ENCODE results near the gene TMEM245. TPM values are rescaled to one million over a fixed set of nuclear protein-coding genes. Genes with fewer than 3 reads are reported as not detected.

TMEM245 gene
- total RNA-seq, 2 experiments from 2014 or later, result 22.0 to 36.1 TPM

- Histone ChIP-seq H2AFZ (ENCODE audit: low read length) (no peak overlapping the region), H3K9me2 (ENCODE audit: insufficient read depth, low read length) (no peaks in the 10 kb centered on the region), H3K36me3 (ENCODE audit: insufficient read depth, low read length) (no peaks in the 10 kb centered on the region), H3K79me2 (ENCODE audit: insufficient read depth, low read depth, low read length) (no peaks in the 10 kb centered on the region), H3K4me3 (ENCODE audit: low read depth, low read length, poor library complexity, severe bottlenecking) (no peak overlapping the region), H3K4me2 (ENCODE audit: low read length) (no peak overlapping the region), H3K9me3 (ENCODE audit: low read length) (no peaks in the 10 kb centered on the region), H3K27ac (ENCODE audit: low read depth, low read length, poor library complexity, severe bottlenecking) (no peak overlapping the region), H3K4me1 (ENCODE audit: insufficient read depth, low read length, poor library complexity, severe bottlenecking) (no peaks in the 10 kb centered on the region), H4K20me1 (ENCODE audit: insufficient read depth, low read length) (no peaks in the 10 kb centered on the region)
- DNase-seq (ENCODE audit: low spot score), result no peak
- CTCF ChIA-PET (ENCODE audit: unreplicated experiment), result no interaction called here
- BruUV-seq (replicated peaks), result no TSS peak
- intact Hi-C loops (cut with micrococcal nuclease; ENCODE audit: unreplicated experiment), result no loop called here
- POLR2A ChIA-PET, result no interaction called here
- no peak for TF ChIP-seq EZH2phosphoT487 (IDR thresholded peaks at IDR 0.05; ENCODE audit: borderline replicate concordance, low read depth, low read length)
- no peak for TF ChIP-seq CTCF (conservative IDR thresholded peaks at IDR 0.05; ENCODE audit: low read length)
Measured at GRCh38 chr9:109141375-109141774, 21.6 kb upstream of the TMEM245 start.

GRCh38 chr9:109139851-109140250, 20.1 kb upstream of the TMEM245 start:
- no peaks in the 10 kb centered on the region for H3K79me2 ChIP-seq (ENCODE audit: insufficient read depth, low read depth, low read length)
- H3K4me2 ChIP-seq (ENCODE audit: low read length), result no peak overlapping the region
- POLR2A ChIA-PET, result no interaction called here
- no peak overlapping the region for H3K4me3 ChIP-seq (ENCODE audit: low read depth, low read length, poor library complexity, severe bottlenecking)
- H3K27ac ChIP-seq (ENCODE audit: low read depth, low read length, poor library complexity, severe bottlenecking), result no peak overlapping the region
- no peaks in the 10 kb centered on the region for H3K9me3 ChIP-seq (ENCODE audit: low read length)
- H3K4me1 ChIP-seq (ENCODE audit: insufficient read depth, low read length, poor library complexity, severe bottlenecking), result no peaks in the 10 kb centered on the region
- intact Hi-C loops (cut with micrococcal nuclease; ENCODE audit: unreplicated experiment), result no loop called here
- BruUV-seq (replicated peaks), result no TSS peak
- H3K36me3 ChIP-seq (ENCODE audit: insufficient read depth, low read length), result no peaks in the 10 kb centered on the region
- no peaks in the 10 kb centered on the region for H4K20me1 ChIP-seq (ENCODE audit: insufficient read depth, low read length)
- H2AFZ ChIP-seq (ENCODE audit: low read length), result no peak overlapping the region
- TF ChIP-seq CTCF (conservative IDR thresholded peaks at IDR 0.05; ENCODE audit: low read length) (no peak), EZH2phosphoT487 (IDR thresholded peaks at IDR 0.05; ENCODE audit: borderline replicate concordance, low read depth, low read length) (no peak)
- CTCF ChIA-PET (ENCODE audit: unreplicated experiment), result no interaction called here
- no peaks in the 10 kb centered on the region for H3K9me2 ChIP-seq (ENCODE audit: insufficient read depth, low read length)
- DNase-seq (ENCODE audit: low spot score), result no peak

- ChIA-PET CTCF (ENCODE audit: unreplicated experiment) (no interaction called here), POLR2A (no interaction called here)
- Histone ChIP-seq H3K4me3 (ENCODE audit: low read depth, low read length, poor library complexity, severe bottlenecking) (no peak overlapping the region), H3K79me2 (ENCODE audit: insufficient read depth, low read depth, low read length) (no peaks in the 10 kb centered on the region), H3K4me2 (ENCODE audit: low read length) (no peak overlapping the region), H3K27ac (ENCODE audit: low read depth, low read length, poor library complexity, severe bottlenecking) (no peak overlapping the region), H3K4me1 (ENCODE audit: insufficient read depth, low read length, poor library complexity, severe bottlenecking) (no peaks in the 10 kb centered on the region), H4K20me1 (ENCODE audit: insufficient read depth, low read length) (no peaks in the 10 kb centered on the region), H3K9me3 (ENCODE audit: low read length) (no peaks in the 10 kb centered on the region), H2AFZ (ENCODE audit: low read length) (no peak overlapping the region), H3K9me2 (ENCODE audit: insufficient read depth, low read length) (no peaks in the 10 kb centered on the region), H3K36me3 (ENCODE audit: insufficient read depth, low read length) (no peaks in the 10 kb centered on the region)
- intact Hi-C loops (cut with micrococcal nuclease; ENCODE audit: unreplicated experiment), result no loop called here
- no peak for TF ChIP-seq EZH2phosphoT487 (IDR thresholded peaks at IDR 0.05; ENCODE audit: borderline replicate concordance, low read depth, low read length)
- no peak for TF ChIP-seq CTCF (conservative IDR thresholded peaks at IDR 0.05; ENCODE audit: low read length)
- DNase-seq (ENCODE audit: low spot score), result no peak
- no TSS peak for BruUV-seq (replicated peaks)
Measured at GRCh38 chr9:109138421-109138820, 18.7 kb upstream of the TMEM245 start.

Measured in OCI-LY7 (cell line).